Heart right ventricle (tissue), 16 donors: ENCODE results near the gene NOG. TPM values are rescaled to one million over a fixed set of nuclear protein-coding genes. Genes with fewer than 3 reads are reported as not detected.

Experiments
- ATAC-seq, 8 donors: fragments of 200-7000 bp; cut with Tn5 transposase; one replicate each; pipeline ENCODE4 v1.9.1; 2020; ENCODE audit warnings: mild to moderate bottlenecking in 8 of 8, moderate library complexity in 8 of 8, moderate number of reproducible peaks in 1 of 8
- DNase-seq, 2 donors: peaks; one replicate each; pipeline ENCODE4 v3.0.0-alpha.2; 2020
- H3K27ac ChIP-seq, 10 donors: fragments of 200-600 bp; sonication (generic) in 2 of 10; one replicate each; pipeline versions ENCODE4 v1.5.0 to v1.8.0; 2020 to 2022; ENCODE audit warnings: mild to moderate bottlenecking in 3 of 10
- H3K27me3 ChIP-seq, 7 donors: fragments of 200-600 bp; one replicate each; pipeline ENCODE4 v1.8.0; 2021 to 2022; ENCODE audit warnings: mild to moderate bottlenecking in 2 of 7
- H3K36me3 ChIP-seq, 9 donors: fragments of 200-600 bp; sonication (generic) in 1 of 9; one replicate each; pipeline versions ENCODE4 v1.5.0 to v1.8.0; 2020 to 2022; ENCODE audit warnings: mild to moderate bottlenecking in 2 of 9
- H3K4me1 ChIP-seq, 9 donors: fragments of 200-600 bp; sonication (generic) in 1 of 9; one replicate each; pipeline versions ENCODE4 v1.5.0 to v1.8.0; 2020 to 2022; ENCODE audit warnings: mild to moderate bottlenecking in 4 of 9
- H3K4me3 ChIP-seq, 10 donors: fragments of 200-600 bp; sonication (generic) in 2 of 10; one replicate each; pipeline versions ENCODE4 v1.5.0 to v1.8.0; 2020 to 2022; ENCODE audit warnings: mild to moderate bottlenecking in 7 of 10, moderate library complexity in 2 of 10
- H3K9me3 ChIP-seq, 11 donors: fragments of 200-600 bp in 10 of 11; sonication (generic) in 2 of 11; one replicate each; pipeline versions ENCODE4 v1.5.0 to v1.8.0; 2013 to 2022; ENCODE audit warnings: mild to moderate bottlenecking in 2 of 11, control low read depth in 1 of 11, moderate library complexity in 1 of 11
- WGBS, 2 donors: extraction: QIAGEN DNeasy Blood & Tissue Kit; methylation state at CpG; one replicate each; pipeline ENCODE4 v1.1.7; 2013; ENCODE audit warnings: inconsistent platforms in 1 of 2; 5-methylcytosine and 5-hydroxymethylcytosine counted together
- intact Hi-C, 10 donors: fragments of 100-400 bp; cut with DNase I; formaldehyde crosslinking; loops; one replicate each; pipeline versions ENCODE4 v1.11.1 to v1.14.2; 2022
- polyA plus RNA-seq, 2 donors: library from polyadenylated mRNA; stranded (reverse); fragments of 200-250 nt; gene quantifications; one replicate each; pipeline ENCODE4 v1.2.3, GENCODE V29; 2013
- total RNA-seq, 10 donors: library from RNA; stranded (reverse); fragmentation: NEBNext Ultra II Directional in 3 of 10; extraction: Animal tissue kit (Norgen Biotek cat#: 25700) in 3 of 10; gene quantifications; one replicate each; pipeline versions ENCODE4 v1.2.1 to v1.2.4, GENCODE V29; 2021 to 2023
- TF ChIP-seq, protein P1 (sequence below), 9 donors: fragments of 200-600 bp; sonication (generic) in 2 of 9; IDR thresholded peaks; one replicate each; pipeline versions ENCODE4 v1.5.0 to v1.8.0; 2021 to 2022; ENCODE audit warnings: antibody characterized with exemption in 9 of 9, mild to moderate bottlenecking in 5 of 9, moderate library complexity in 1 of 9
- donor health status: Arrhythmogenic right ventricular cardiomyopathy.
- donor health status: ischemic (EF 13 %, LVEDD 7.1; RV severe dilation, severe dysfunction).
- donor health status: healthy with polysubstance abuse.
- donor health status: DM: no; HTN: yes; CAD: no.
- donor health status: DM: no; HTN: no; CAD: no.
- donor health status: ischemic (EF 25% LVEDD 6.9; RV normal size, moderate dysfunction).
- donor health status: ischemic (EF 25% LVEDD 5.7; RV mildly dilated, moderate dysfunction).
- donor health status: healthy.
- donor health status: DM: yes; HTN: yes; CAD: no.
- donor health status: Ischemic cardiomyopathy.
- donor health status: ischemic (EF 35%, LVEDD 5.7; RV mildly dilated, moderate dysfunction).
- donor health status: nonischemic (EF 11% LVEDD 7.7; RV severe dilation, severe dysfunction).
- donor health status: DM: yes; HTN: yes; CAD: no.
- donor health status: PGD.
- donor health status: ischemic (EF 29% LVEDD 5.4; RV normal size, mild dysfunction).
- donor health status: nonischemic (EF 23%, LVEDD 6.1; RV moderate dilation, normal function).

Gene NOG
- total and polyA plus RNA-seq, 12 donors: 0.11 to 0.48 (median 0.16) TPM; not detected in 1

DNA sequence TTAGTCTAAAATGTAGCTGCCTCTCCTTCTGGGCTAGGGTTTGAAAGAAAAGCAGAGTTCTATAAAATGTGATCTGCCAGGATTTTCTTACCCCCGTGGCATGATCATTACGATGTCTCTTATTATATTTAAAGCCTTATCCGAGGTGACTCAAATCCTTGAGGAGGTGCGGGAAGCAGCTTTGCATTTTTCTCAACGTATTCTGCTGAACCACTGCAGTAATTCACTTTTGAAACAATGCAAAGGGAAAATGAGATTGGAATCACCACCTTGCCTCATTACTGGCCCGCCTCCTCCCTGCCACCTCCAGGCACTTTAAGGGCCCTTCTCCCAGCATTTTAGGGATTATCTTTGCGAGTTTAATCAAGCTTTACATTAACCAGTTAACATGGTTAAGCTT lies 9.7 kb upstream of the NOG start:
- WGBS, 2 donors: 73 to 81% methylated on average over 7 of the region's 7 CpGs

DNA sequence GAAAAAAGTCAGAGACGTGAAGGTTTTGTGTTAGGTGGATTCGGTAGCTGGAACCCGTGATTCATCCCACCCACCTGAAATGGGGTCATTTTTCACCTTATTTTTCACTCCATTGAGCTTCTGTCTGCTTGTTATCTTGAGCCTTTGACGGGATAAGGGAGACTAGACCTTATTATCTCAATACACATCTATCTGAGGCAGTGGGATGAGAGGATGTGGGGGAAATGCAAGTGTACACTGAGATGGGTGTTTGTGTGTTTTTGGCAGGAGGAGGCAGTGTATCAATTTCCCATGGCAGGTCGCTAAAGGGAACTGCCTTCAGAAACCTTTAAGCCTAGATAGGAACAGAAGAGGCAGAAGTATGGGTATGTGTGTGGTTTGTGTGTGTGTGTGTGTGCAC lies 6.2 kb upstream of the NOG start:
- Histone ChIP-seq H3K4me1 (peaks cover 0 to 2% (median 0%) of the 10 kb centered on the region in 9 donors), H3K36me3 (no peaks in the 10 kb centered on the region), H3K27me3 (peaks cover 0 to 76% (median 66%) of the 10 kb centered on the region in 7 donors), H3K27ac (no peak overlapping the region), H3K4me3 (no peak overlapping the region), H3K9me3 (no peaks in the 10 kb centered on the region)
- ATAC-seq (no peak), DNase-seq (no peak)
- TF ChIP-seq, protein P1, sequence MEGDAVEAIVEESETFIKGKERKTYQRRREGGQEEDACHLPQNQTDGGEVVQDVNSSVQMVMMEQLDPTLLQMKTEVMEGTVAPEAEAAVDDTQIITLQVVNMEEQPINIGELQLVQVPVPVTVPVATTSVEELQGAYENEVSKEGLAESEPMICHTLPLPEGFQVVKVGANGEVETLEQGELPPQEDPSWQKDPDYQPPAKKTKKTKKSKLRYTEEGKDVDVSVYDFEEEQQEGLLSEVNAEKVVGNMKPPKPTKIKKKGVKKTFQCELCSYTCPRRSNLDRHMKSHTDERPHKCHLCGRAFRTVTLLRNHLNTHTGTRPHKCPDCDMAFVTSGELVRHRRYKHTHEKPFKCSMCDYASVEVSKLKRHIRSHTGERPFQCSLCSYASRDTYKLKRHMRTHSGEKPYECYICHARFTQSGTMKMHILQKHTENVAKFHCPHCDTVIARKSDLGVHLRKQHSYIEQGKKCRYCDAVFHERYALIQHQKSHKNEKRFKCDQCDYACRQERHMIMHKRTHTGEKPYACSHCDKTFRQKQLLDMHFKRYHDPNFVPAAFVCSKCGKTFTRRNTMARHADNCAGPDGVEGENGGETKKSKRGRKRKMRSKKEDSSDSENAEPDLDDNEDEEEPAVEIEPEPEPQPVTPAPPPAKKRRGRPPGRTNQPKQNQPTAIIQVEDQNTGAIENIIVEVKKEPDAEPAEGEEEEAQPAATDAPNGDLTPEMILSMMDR (IDR thresholded peaks at IDR 0.05): no peak
- WGBS, 2 donors: 65 to 70% methylated on average over 5 of the region's 5 CpGs
- intact Hi-C loops: no loop called here

More for the DNA sequence above, 9.7 kb upstream of the NOG start:
- Histone ChIP-seq H3K9me3 (no peaks in the 10 kb centered on the region), H3K27ac (no peak overlapping the region), H3K4me1 (peaks cover 0 to 1% (median 0%) of the 10 kb centered on the region in 9 donors), H3K36me3 (no peaks in the 10 kb centered on the region), H3K27me3 (peaks cover 0 to 53% (median 37%) of the 10 kb centered on the region in 7 donors), H3K4me3 (no peak overlapping the region)
- ATAC-seq (no peak), DNase-seq (no peak)
- TF ChIP-seq, protein P1 (IDR thresholded peaks at IDR 0.05): no peak
- intact Hi-C loops: no loop called here

DNA sequence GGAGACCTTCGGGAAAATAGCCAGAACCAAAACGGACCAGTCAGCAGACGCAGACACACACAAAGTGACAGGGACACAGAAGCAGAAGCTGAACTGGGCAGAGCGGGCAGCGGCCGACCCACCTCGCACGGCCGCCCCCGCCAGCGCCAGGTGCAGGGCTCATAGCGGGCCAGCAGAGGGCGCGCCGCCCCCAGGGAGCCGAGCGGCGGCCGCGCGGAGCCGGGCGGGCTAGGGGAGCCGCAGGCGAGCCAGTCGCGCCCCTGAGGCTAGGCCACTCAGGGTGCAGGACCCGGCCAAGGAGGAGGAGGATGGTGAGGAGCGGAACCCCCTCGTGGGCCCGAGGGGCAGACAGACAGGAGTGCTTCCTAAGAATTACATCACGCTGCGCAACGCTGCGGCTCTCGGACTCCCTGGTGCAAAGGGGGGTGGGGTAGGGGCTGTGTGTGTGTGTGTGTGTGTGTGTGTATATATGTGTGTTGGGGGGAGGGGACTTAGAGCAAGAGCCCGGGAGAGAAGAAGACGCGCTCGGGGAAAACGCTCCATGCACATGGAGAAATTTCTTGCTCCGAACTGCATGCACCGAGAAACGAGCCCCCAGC lies 913 bp upstream of the NOG start:
- intact Hi-C loops: loop anchor here (1.0 to 10.0 kb wide), 10 partner anchors 82 to 190 kb away; no protein-coding TSS in a partner anchor
- DNase-seq (peak; percentile 46 to 67), ATAC-seq (peak; percentile 82 to 87 (median 84))
- peaks cover 13 to 48% (median 32%) of the 10 kb centered on the region in 9 donors for H3K4me1 ChIP-seq
- no peaks in the 10 kb centered on the region for H3K36me3 ChIP-seq
- peaks cover 0 to 89% (median 65%) of the 10 kb centered on the region in 7 donors for H3K27me3 ChIP-seq
- H3K9me3 ChIP-seq: no peaks in the 10 kb centered on the region
- WGBS, 2 donors: 0 to 1% methylated on average over 44 of the region's 44 CpGs
- H3K4me3 ChIP-seq: peak overlapping the region; percentile 30 to 78 (median 59)
- TF ChIP-seq, protein P1 (IDR thresholded peaks at IDR 0.05): peak; percentile 82 to 99 (median 96)
- no peak overlapping the region for H3K27ac ChIP-seq

DNA sequence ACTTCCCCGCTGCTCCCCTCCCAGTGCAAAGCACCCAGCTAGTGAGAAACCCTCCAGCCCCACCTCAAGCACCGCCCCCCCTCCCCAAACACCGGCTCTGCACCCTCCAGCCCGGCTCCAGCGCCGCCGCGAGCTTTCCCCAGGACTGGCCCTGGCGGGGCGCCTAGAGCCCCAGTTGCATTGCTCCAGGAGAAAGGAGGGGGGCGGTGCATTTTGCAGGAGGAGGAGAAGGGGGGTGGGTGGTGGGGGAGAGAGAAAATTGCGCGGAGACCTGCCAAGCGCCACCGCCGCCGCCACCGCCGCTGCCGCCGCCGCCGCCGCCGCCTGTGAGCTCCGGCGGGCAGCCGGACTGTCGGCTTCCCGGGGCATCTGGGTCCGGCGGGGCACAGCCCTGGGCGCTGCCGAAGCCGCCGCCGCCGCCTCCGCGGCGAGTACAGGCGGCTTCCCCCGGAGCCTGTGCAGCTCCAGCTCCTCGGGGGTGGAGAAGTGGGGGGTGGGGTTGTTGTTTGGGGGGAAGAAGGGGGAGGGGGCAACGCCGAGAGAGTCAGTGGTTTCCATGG lies 333 bp upstream of the NOG start:
- H3K4me3 ChIP-seq: peak overlapping the region; percentile 30 to 78 (median 59)

More for the DNA sequence above, 333 bp upstream of the NOG start:
- peak; percentile 45 to 51 for DNase-seq
- Histone ChIP-seq H3K27ac (peak overlapping the region in 5 of 10 donors; percentile 32 to 63 (median 44)), H3K9me3 (no peaks in the 10 kb centered on the region), H3K4me1 (peaks cover 13 to 52% (median 37%) of the 10 kb centered on the region in 9 donors), H3K36me3 (no peaks in the 10 kb centered on the region), H3K27me3 (peaks cover 0 to 95% (median 68%) of the 10 kb centered on the region in 7 donors)
- peak; percentile 52 to 82 (median 66) for ATAC-seq
- WGBS, 2 donors: 0% methylated on average over 42 to 46 of the region's 46 CpGs
- TF ChIP-seq, protein P1 (IDR thresholded peaks at IDR 0.05): no peak
- intact Hi-C loops: loop anchor here in 9 of 10 donors (2.0 to 10.0 kb wide), 8 partner anchors 82 to 189 kb away; no protein-coding TSS in a partner anchor
